GM04504 (cell line): ENCODE results near the gene C1R.

Experiments
- DNase-seq: peaks from one replicate; pipeline ENCODE4 v3.0.0-alpha.2; 2012; ENCODE audit warnings: low read depth

The C1R gene

GRCh38 chr12:7034464-7034863 is 57.8 kb downstream of the C1R start:
- DNase-seq: no peak

GRCh38 chr12:7032990-7033389 is 59.3 kb downstream of the C1R start:
- no peak for DNase-seq

- DNase-seq: no peak
These were observed 60.9 kb downstream of the C1R start for GRCh38 chr12:7031306-7031705.
